A549 (cell line): Measurements from ENCODE around the gene STX19. TPM values are rescaled to one million over a fixed set of nuclear protein-coding genes. Genes with fewer than 3 reads are reported as not detected.

Experiments
- ATAC-seq, 2 experiments: fragments of 200-7000 bp in 1 of 2; fragments of >200 bp in 1 of 2; cut with Nextera tagmentation in 1 of 2; cut with Tn5 transposase in 1 of 2; 3 replicates each; pipeline versions ENCODE4 v1.8.0 to v1.9.1; 2018 to 2020; ENCODE audit warnings: mild to moderate bottlenecking in 1 of 2, moderate library complexity in 1 of 2
- CTCF ChIA-PET: fragments of 300-600 bp; sonication (Branson Sonifier 250); formaldehyde crosslinking; extraction: SDS; loops from one replicate; lab custom pipeline; 2021; ENCODE audit warnings: antibody characterized with exemption, inconsistent platforms; lab: Yijun Ruan, JAX
- POLR2A ChIA-PET: fragments of 350-600 bp; formaldehyde crosslinking; extraction: SDS; loops from one replicate; lab custom pipeline; 2021; ENCODE audit warnings: antibody characterized with exemption, inconsistent platforms; lab: Yijun Ruan, JAX
- DNase-seq, 2 experiments: peaks; one replicate each; pipeline versions ENCODE4 v3.0.0 to v3.0.0-alpha.2; 2011 to 2016; ENCODE audit warnings: low read depth in 1 of 2, low spot score in 1 of 2
- FAIRE-seq: peaks from 2 replicates; lab custom pipeline; 2011; peaks lifted over from hg19 to GRCh38; lab: Jason Lieb, UNC
- H3K27ac ChIP-seq, 2 experiments: fragments of >200 bp; sonication (Bioruptor Twin); formaldehyde crosslinking; 3 replicates each; pipeline ENCODE4 v1.5.1; 2016 to 2017
- H3K4me1 ChIP-seq: fragments of >200 bp; sonication (Bioruptor Twin); formaldehyde crosslinking; 3 replicates; pipeline ENCODE4 v1.6.1; 2016
- H3K4me2 ChIP-seq: fragments of >200 bp; sonication (Bioruptor Twin); formaldehyde crosslinking; 3 replicates; pipeline ENCODE4 v1.6.1; 2016
- H3K4me3 ChIP-seq: fragments of >200 bp; sonication (Bioruptor Twin); formaldehyde crosslinking; 3 replicates; pipeline ENCODE4 v1.5.1; 2016
- H3K9me3 ChIP-seq: fragments of >200 bp; sonication (Bioruptor Twin); formaldehyde crosslinking; 3 replicates; pipeline ENCODE4 v1.6.1; 2016
- BHLHE40 ChIP-seq: IDR thresholded peaks from 2 replicates; pipeline ENCODE4 v1.6.1; 2012; ENCODE audit warnings: low read depth, low read length, inconsistent platforms
- CBX2 ChIP-seq: fragments of 200-600 bp; sonication (generic); IDR thresholded peaks from 2 replicates; pipeline ENCODE4 v1.6.1; 2016; ENCODE audit warnings: low read depth, mild to moderate bottlenecking, borderline replicate concordance
- CHD4 ChIP-seq: fragments of 200-600 bp; sonication (generic); IDR thresholded peaks from 2 replicates; pipeline ENCODE4 v1.6.1; 2016; ENCODE audit warnings: antibody characterized with exemption, mild to moderate bottlenecking, borderline replicate concordance
- EHMT2 ChIP-seq: fragments of 200-600 bp; sonication (generic); IDR thresholded peaks from 2 replicates; pipeline ENCODE4 v1.6.1; 2016; ENCODE audit warnings: antibody characterized with exemption, low read depth, mild to moderate bottlenecking, moderate library complexity
- EP300 ChIP-seq, 2 experiments: fragments of >200 bp; sonication (Bioruptor Twin); formaldehyde crosslinking; IDR thresholded peaks; 2 replicates in 1 of 2; 3 replicates in 1 of 2; pipeline ENCODE4 v1.6.1; 2016 to 2017
- HDAC2 ChIP-seq: fragments of 200-600 bp; sonication (generic); IDR thresholded peaks from 2 replicates; pipeline ENCODE4 v1.6.1; 2016
- HOXA7 ChIP-seq: fragments of 250-450 bp; sonication (Bioruptor Pico); IDR thresholded peaks from 2 replicates; pipeline ENCODE4 v1.5.0; 2020; ENCODE audit warnings: mild to moderate bottlenecking, moderate library complexity
- HOXB5 ChIP-seq: fragments of 250-450 bp; sonication (Bioruptor Pico); IDR thresholded peaks from 2 replicates; pipeline ENCODE4 v1.5.0; 2020; ENCODE audit warnings: mild to moderate bottlenecking, moderate library complexity
- KDM5A ChIP-seq: fragments of 200-600 bp; sonication (generic); IDR thresholded peaks from 2 replicates; pipeline ENCODE4 v1.6.1; 2016; ENCODE audit warnings: antibody characterized with exemption, mild to moderate bottlenecking
- NR3C1 ChIP-seq: fragments of >200 bp; sonication (Bioruptor Twin); formaldehyde crosslinking; IDR thresholded peaks from 3 replicates; pipeline ENCODE4 v1.6.1; 2017
- RAD21 ChIP-seq, 2 experiments: fragments of >200 bp in 1 of 2; sonication (Bioruptor Twin) in 1 of 2; formaldehyde crosslinking in 1 of 2; IDR thresholded peaks in 1 of 2; conservative IDR thresholded peaks in 1 of 2; 2 replicates in 1 of 2; 3 replicates in 1 of 2; pipeline ENCODE4 v1.6.1; 2012 to 2018; ENCODE audit warnings: inconsistent platforms in 1 of 2
- RFX5 ChIP-seq: fragments of 450-650 bp; IDR thresholded peaks from 2 replicates; pipeline ENCODE4 v1.7.1; 2014; ENCODE audit warnings: antibody characterized with exemption, mild to moderate bottlenecking, moderate library complexity
- TP53 ChIP-seq: fragments of 250-450 bp; sonication (Bioruptor Pico); IDR thresholded peaks from 2 replicates; pipeline ENCODE4 v1.5.0; 2021; ENCODE audit warnings: mild to moderate bottlenecking, moderate library complexity
- ZNF302 ChIP-seq: fragments of 250-450 bp; sonication (Bioruptor Pico); IDR thresholded peaks from 2 replicates; pipeline ENCODE4 v1.9.0; 2021; ENCODE audit warnings: inconsistent platforms, mild to moderate bottlenecking, moderate library complexity
- ZSCAN20 ChIP-seq: fragments of 250-450 bp; sonication (Bioruptor Pico); IDR thresholded peaks from 2 replicates; pipeline ENCODE4 v1.8.0; 2022; ENCODE audit warnings: mild to moderate bottlenecking, moderate library complexity
- WGBS: methylation state at CpG from one replicate; pipeline ENCODE4 v1.1.6; 2017; ENCODE audit errors: missing lambda C conversion rate; 5-methylcytosine and 5-hydroxymethylcytosine counted together
- polyA plus RNA-seq, 4 experiments: library from polyadenylated mRNA; depleted of rRNA in 3 of 4; stranded (reverse); fragments of >200 nt; fragmentation: RNase III in 1 of 4; extraction: RNeasy Plus Mini Kit Qiagen cat#74134 plus additional on column Dnase treatment in 1 of 4; gene quantifications; 2 replicates in 3 of 4; 3 replicates in 1 of 4; pipeline ENCODE4 v1.2.3, GENCODE V29; 2011 to 2017
- TF ChIP-seq, protein P1 (sequence below): IDR thresholded peaks from 2 replicates; pipeline ENCODE4 v1.6.1; 2012; ENCODE audit warnings: low read depth, borderline replicate concordance
- TF ChIP-seq, protein P2 (sequence below): IDR thresholded peaks from 2 replicates; pipeline ENCODE4 v1.6.1; 2012
- TF ChIP-seq, protein P3 (sequence below): fragments of >200 bp; sonication (Bioruptor Twin); formaldehyde crosslinking; IDR thresholded peaks from 3 replicates; pipeline ENCODE4 v1.5.1; 2016
- TF ChIP-seq, protein P4 (sequence below): IDR thresholded peaks from 2 replicates; pipeline ENCODE4 v1.6.1; 2012

Gene STX19
- polyA plus RNA-seq, 2 of the 4 experiments (the other 2 are of a cell fraction) = 0.17 TPM; not detected in 1

DNA sequence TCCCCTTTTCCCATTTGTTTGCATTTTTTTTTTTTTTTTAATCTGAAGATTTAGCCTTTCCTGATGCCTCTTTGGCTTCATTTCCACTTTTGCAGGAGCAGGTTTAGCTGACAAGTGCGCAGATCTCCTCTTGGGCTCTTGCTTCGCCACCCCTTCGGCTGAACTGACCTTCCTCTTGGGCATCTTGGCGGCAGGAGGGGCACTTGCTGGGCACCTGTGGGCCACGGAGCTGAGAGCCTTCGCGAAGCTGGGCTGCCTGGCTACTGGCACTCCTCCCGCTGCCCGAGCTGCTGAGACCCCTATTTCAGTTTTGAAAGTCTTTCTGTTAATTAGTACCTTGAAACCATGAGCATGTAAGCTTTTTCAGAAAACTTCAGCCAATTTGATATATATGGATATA lies 39.6 kb downstream of the STX19 start:
- 86% methylated on average over 9 of the region's 9 CpGs for WGBS
- POLR2A ChIA-PET = interaction anchor here (1.0 to 2.2 kb wide), 3 partner anchors 9 to 74 kb away, joined by 3 to 9 read pairs (median 4); partner anchors contain the start of genes ARL13B, DHFR2 and NSUN3
- FAIRE-seq = no peak

DNA sequence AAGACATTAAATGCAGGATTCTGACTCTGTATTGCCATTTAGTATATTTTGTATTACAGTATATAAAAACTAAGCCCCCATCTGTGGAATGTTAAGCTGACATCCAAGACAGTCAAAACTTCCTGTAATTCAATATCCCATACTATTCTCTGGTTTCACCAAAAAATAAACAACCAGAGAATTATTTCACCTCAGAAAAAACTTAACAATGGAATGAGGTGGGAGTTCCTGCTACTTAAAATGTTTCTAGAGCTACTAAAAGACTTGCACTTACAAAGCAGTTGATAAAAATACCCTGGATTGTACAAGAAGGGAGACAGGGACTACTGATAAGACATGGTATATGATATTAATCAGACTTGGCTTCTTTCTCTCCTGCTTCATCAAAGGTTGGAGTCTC lies 40.1 kb downstream of the STX19 start:
- no peak overlapping the region for H3K4me3 ChIP-seq
- H3K9me3 ChIP-seq = no peaks in the 10 kb centered on the region
- TF ChIP-seq EP300 (IDR thresholded peaks at IDR 0.05) (no peak), CBX2 (no peak), ZNF302 (CRISPR knock-in tag) (no peak), HOXA7 (CRISPR knock-in tag) (no peak), KDM5A (no peak), HOXB5 (CRISPR knock-in tag) (no peak), NR3C1 (no peak), HDAC2 (no peak), CHD4 (no peak), BHLHE40 (no peak), ZSCAN20 (CRISPR knock-in tag) (no peak), RAD21 (conservative IDR thresholded peaks at IDR 0.05 in 1 of 2, IDR thresholded peaks at IDR 0.05 in 1 of 2) (no peak), EHMT2 (no peak), TP53 (CRISPR knock-in tag) (no peak), RFX5 (no peak)
- TF ChIP-seq, protein P1, sequence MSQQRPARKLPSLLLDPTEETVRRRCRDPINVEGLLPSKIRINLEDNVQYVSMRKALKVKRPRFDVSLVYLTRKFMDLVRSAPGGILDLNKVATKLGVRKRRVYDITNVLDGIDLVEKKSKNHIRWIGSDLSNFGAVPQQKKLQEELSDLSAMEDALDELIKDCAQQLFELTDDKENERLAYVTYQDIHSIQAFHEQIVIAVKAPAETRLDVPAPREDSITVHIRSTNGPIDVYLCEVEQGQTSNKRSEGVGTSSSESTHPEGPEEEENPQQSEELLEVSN = no peak
- TF ChIP-seq, protein P2, sequence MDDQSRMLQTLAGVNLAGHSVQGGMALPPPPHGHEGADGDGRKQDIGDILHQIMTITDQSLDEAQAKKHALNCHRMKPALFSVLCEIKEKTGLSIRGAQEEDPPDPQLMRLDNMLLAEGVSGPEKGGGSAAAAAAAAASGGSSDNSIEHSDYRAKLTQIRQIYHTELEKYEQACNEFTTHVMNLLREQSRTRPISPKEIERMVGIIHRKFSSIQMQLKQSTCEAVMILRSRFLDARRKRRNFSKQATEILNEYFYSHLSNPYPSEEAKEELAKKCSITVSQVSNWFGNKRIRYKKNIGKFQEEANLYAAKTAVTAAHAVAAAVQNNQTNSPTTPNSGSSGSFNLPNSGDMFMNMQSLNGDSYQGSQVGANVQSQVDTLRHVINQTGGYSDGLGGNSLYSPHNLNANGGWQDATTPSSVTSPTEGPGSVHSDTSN = no peak
- TF ChIP-seq, protein P3, sequence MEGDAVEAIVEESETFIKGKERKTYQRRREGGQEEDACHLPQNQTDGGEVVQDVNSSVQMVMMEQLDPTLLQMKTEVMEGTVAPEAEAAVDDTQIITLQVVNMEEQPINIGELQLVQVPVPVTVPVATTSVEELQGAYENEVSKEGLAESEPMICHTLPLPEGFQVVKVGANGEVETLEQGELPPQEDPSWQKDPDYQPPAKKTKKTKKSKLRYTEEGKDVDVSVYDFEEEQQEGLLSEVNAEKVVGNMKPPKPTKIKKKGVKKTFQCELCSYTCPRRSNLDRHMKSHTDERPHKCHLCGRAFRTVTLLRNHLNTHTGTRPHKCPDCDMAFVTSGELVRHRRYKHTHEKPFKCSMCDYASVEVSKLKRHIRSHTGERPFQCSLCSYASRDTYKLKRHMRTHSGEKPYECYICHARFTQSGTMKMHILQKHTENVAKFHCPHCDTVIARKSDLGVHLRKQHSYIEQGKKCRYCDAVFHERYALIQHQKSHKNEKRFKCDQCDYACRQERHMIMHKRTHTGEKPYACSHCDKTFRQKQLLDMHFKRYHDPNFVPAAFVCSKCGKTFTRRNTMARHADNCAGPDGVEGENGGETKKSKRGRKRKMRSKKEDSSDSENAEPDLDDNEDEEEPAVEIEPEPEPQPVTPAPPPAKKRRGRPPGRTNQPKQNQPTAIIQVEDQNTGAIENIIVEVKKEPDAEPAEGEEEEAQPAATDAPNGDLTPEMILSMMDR = no peak
- TF ChIP-seq, protein P4, sequence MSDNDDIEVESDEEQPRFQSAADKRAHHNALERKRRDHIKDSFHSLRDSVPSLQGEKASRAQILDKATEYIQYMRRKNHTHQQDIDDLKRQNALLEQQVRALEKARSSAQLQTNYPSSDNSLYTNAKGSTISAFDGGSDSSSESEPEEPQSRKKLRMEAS = no peak
- ATAC-seq (no peak), DNase-seq (no peak), FAIRE-seq (peak; percentile 36)
- no peak overlapping the region for H3K27ac ChIP-seq
- ChIA-PET POLR2A (interaction anchor here (1.0 to 2.2 kb wide), 3 partner anchors 8 to 74 kb away, joined by 3 to 9 read pairs (median 4); partner anchors contain the start of genes ARL13B, DHFR2 and NSUN3), CTCF (interaction anchor here (0.6 kb wide), 1 partner anchor 16 kb away, joined by 4 read pairs; no protein-coding TSS in a partner anchor)
- 0 out of 3 replicates have a peak overlapping the region, but pooled peaks have one; percentile 15 for H3K4me2 ChIP-seq
- H3K4me1 ChIP-seq = peaks cover 7% of the 10 kb centered on the region; the same call in 2 of the 3 replicates

More for the DNA sequence above, 39.6 kb downstream of the STX19 start:
- Histone ChIP-seq H3K4me3 (no peak overlapping the region), H3K4me1 (peaks cover 7% of the 10 kb centered on the region; the same call in 2 of the 3 replicates), H3K27ac (no peak overlapping the region), H3K9me3 (no peaks in the 10 kb centered on the region), H3K4me2 (no peak overlapping the region)
- TF ChIP-seq, protein P3 = no peak
- ATAC-seq (no peak), DNase-seq (no peak)
- CTCF ChIA-PET = interaction anchor here (2.1 kb wide), 1 partner anchor 15 kb away, joined by 5 read pairs; the partner anchor contains the start of gene PROS1
